GM18520 (cell line): ENCODE data around the gene CYB5R4.
"Not testable (repeated sequence)": the region's sequence is repeated elsewhere in the genome, so short reads cannot be mapped to it uniquely, and the experiment has no call there.

ENCODE experiments used
- ATAC-seq: cut with Tn5 transposase; IDR thresholded peaks from one replicate; pipeline ENCODE4 v1.9.1; 2021; ENCODE audit not compliant: unreplicated experiment

Gene CYB5R4

GRCh38 chr6:83862776-83863471 is 3.4 kb downstream of the CYB5R4 start:
- ATAC-seq: no peak

- ATAC-seq: no peak
Observed at GRCh38 chr6:83867043-83867442, 7.6 kb downstream of the CYB5R4 start.

- ATAC-seq: no peak
Observed at GRCh38 chr6:83867527-83868161, 8.2 kb downstream of the CYB5R4 start.

- no peak for ATAC-seq
Observed at GRCh38 chr6:83868639-83869038, 9.2 kb downstream of the CYB5R4 start.

GRCh38 chr6:83870649-83871048 is 11.2 kb downstream of the CYB5R4 start:
- no peak for ATAC-seq

- ATAC-seq: no peak
Observed at GRCh38 chr6:83872386-83873118, 13.1 kb downstream of the CYB5R4 start.

GRCh38 chr6:83873869-83874268 is 14.4 kb downstream of the CYB5R4 start:
- no peak for ATAC-seq

GRCh38 chr6:83875843-83876242 is 16.4 kb downstream of the CYB5R4 start:
- no peak for ATAC-seq

GRCh38 chr6:83878902-83879644 is 19.6 kb downstream of the CYB5R4 start:
- ATAC-seq: no peak

GRCh38 chr6:83879746-83880145 is 20.3 kb downstream of the CYB5R4 start:
- ATAC-seq: no peak

GRCh38 chr6:83883240-83883639 is 23.8 kb downstream of the CYB5R4 start:
- ATAC-seq: no peak

- ATAC-seq: peak; percentile 93
Observed at GRCh38 chr6:83884523-83884922, 25.0 kb downstream of the CYB5R4 start.

GRCh38 chr6:83885984-83886383 is 26.5 kb downstream of the CYB5R4 start:
- no peak for ATAC-seq

GRCh38 chr6:83889621-83890020 is 30.1 kb downstream of the CYB5R4 start:
- ATAC-seq: no peak

- no peak for ATAC-seq
Observed at GRCh38 chr6:83890520-83890919, 31.0 kb downstream of the CYB5R4 start.

- ATAC-seq: no peak
Observed at GRCh38 chr6:83891586-83891985, 32.1 kb downstream of the CYB5R4 start.

- ATAC-seq: no peak
Observed at GRCh38 chr6:83893024-83893423, 33.5 kb downstream of the CYB5R4 start.

GRCh38 chr6:83897094-83897493 is 37.6 kb downstream of the CYB5R4 start:
- not testable (repeated sequence) for ATAC-seq

GRCh38 chr6:83901624-83902023 is 42.1 kb downstream of the CYB5R4 start:
- no peak for ATAC-seq

- no peak for ATAC-seq
Observed at GRCh38 chr6:83904395-83904794, 44.9 kb downstream of the CYB5R4 start.

- no peak for ATAC-seq
Observed at GRCh38 chr6:83905648-83906047, 46.2 kb downstream of the CYB5R4 start.
